CD4-positive, CD25-positive, alpha-beta regulatory T cell (primary cell): ENCODE data around the gene RALGAPB. TPM values are rescaled to one million over a fixed set of nuclear protein-coding genes. Genes with fewer than 3 reads are reported as not detected.

Experiments used
- ATAC-seq, 2 donors: fragments of 150-1000 bp; cut with Tn5 transposase; one replicate each; pipeline ENCODE4 v1.10.0; 2021; ENCODE audit warnings: low read depth in 2 of 2, moderate number of reproducible peaks in 2 of 2, moderate library complexity in 1 of 2
- DNase-seq, 3 donors: peaks; one replicate each; pipeline versions ENCODE4 v3.0.0 to v3.0.0-alpha.2; 2012 to 2022; ENCODE audit warnings: mixed read lengths in 1 of 3
- H3K27ac ChIP-seq: one replicate; pipeline ENCODE4 v1.7.0; 2013; ENCODE audit warnings: mild to moderate bottlenecking, low read length; ENCODE audit not compliant: insufficient read depth, poor library complexity, severe bottlenecking
- H3K27me3 ChIP-seq: one replicate; pipeline ENCODE4 v1.7.0; 2013; ENCODE audit warnings: low read length; ENCODE audit not compliant: control insufficient read depth, insufficient read depth
- H3K36me3 ChIP-seq: one replicate; pipeline ENCODE4 v1.7.0; 2013; ENCODE audit warnings: mild to moderate bottlenecking, low read length, moderate library complexity; ENCODE audit not compliant: control insufficient read depth, insufficient read depth
- H3K4me1 ChIP-seq: 2 replicates; pipeline ENCODE4 v1.7.0; 2013; ENCODE audit warnings: mild to moderate bottlenecking, low read length; ENCODE audit not compliant: insufficient read depth, control insufficient read depth, poor library complexity, severe bottlenecking
- H3K4me3 ChIP-seq: one replicate; pipeline ENCODE4 v1.7.0; 2013; ENCODE audit warnings: low read depth, mild to moderate bottlenecking, low read length, moderate library complexity
- H3K9me3 ChIP-seq, 2 experiments: 1 replicate in 1 of 2; 2 replicates in 1 of 2; pipeline ENCODE4 v1.7.0; 2013; ENCODE audit warnings: low read length in 2 of 2, mild to moderate bottlenecking in 1 of 2, moderate library complexity in 1 of 2; ENCODE audit not compliant: control insufficient read depth in 2 of 2
- H3K27ac Mint-ChIP-seq, 3 donors: one replicate each; pipeline ENCODE4 v1.8.0; 2020 to 2022; ENCODE audit warnings: mild to moderate bottlenecking in 3 of 3, mixed read lengths in 3 of 3, moderate library complexity in 2 of 3
- H3K27me3 Mint-ChIP-seq: one replicate; pipeline ENCODE4 v1.8.0; 2022; ENCODE audit warnings: mild to moderate bottlenecking, mixed read lengths
- H3K36me3 Mint-ChIP-seq: one replicate; pipeline ENCODE4 v1.8.0; 2020; ENCODE audit warnings: mixed read lengths
- H3K4me1 Mint-ChIP-seq, 4 donors: one replicate each; pipeline ENCODE4 v1.8.0; 2020 to 2022; ENCODE audit warnings: mixed read lengths in 4 of 4, mild to moderate bottlenecking in 1 of 4
- H3K4me3 Mint-ChIP-seq, 4 donors: one replicate each; pipeline ENCODE4 v1.8.0; 2020 to 2022; ENCODE audit warnings: mild to moderate bottlenecking in 4 of 4, mixed read lengths in 4 of 4, moderate library complexity in 3 of 4
- H3K9me3 Mint-ChIP-seq, 7 donors: one replicate each; pipeline ENCODE4 v1.8.0; 2020 to 2022; ENCODE audit warnings: mixed read lengths in 7 of 7, mild to moderate bottlenecking in 3 of 7, moderate library complexity in 2 of 7
- polyA plus RNA-seq, 4 donors: library from polyadenylated mRNA; unstranded; fragments of 300-500 nt; fragmentation: Illumina TruSeq; gene quantifications; one replicate each; pipeline ENCODE4 v1.2.3, GENCODE V29; 2021
- total RNA-seq: library from RNA; stranded (reverse); gene quantifications from one replicate; pipeline ENCODE4 v1.2.3, GENCODE V29; 2022

Gene RALGAPB
- total and polyA plus RNA-seq, 5 donors from 2014 or later: 10.7 to 59.1 (median 11.1) TPM

DNA sequence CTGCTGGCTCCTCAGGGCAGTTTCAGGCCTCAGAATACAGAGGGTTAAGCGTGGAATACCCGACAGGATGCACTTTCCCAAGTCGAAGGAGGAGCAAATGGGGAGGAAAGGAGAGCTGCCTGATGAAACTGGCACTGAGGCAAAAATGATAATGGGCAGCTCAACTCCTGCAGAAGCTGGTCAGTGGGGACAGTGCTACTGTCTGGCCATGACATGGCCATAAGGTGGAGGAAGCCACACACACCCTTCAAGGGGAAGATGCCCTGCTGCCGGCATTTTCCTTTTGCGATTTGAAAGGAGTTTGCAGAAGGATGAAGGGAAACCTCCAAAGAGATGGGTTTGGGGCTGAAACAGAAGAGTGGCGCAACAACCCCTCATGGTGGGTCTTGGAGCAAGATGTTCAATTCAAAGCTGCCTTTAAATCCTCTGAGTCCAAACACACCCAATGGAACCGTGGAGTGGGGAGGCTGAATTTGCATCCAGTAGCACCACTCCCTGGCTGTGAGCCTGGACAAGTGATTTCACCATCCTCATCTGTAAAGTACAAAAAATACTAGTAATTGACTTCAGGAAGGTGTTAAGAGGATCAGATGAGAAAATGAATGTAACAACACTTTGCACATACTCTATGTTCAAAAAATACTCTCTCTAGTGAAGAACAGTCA lies 111.6 kb downstream of the RALGAPB start:
- no peak overlapping the region for H3K27ac Mint-ChIP-seq
- H3K36me3 Mint-ChIP-seq: no peaks in the 10 kb centered on the region
- H3K27me3 Mint-ChIP-seq: no peaks in the 10 kb centered on the region
- H3K4me1 ChIP-seq: no peaks in the 10 kb centered on the region
- H3K27me3 ChIP-seq: no peaks in the 10 kb centered on the region
- no peak overlapping the region for H3K4me3 Mint-ChIP-seq
- DNase-seq: no peak
- H3K4me3 ChIP-seq: no peak overlapping the region
- H3K9me3 Mint-ChIP-seq: peaks cover 0 to 1% (median 0%) of the 10 kb centered on the region in 7 donors
- no peak overlapping the region for H3K27ac ChIP-seq
- peaks cover 0 to 1% (median 0%) of the 10 kb centered on the region in 4 donors for H3K4me1 Mint-ChIP-seq
- no peaks in the 10 kb centered on the region for H3K36me3 ChIP-seq
- no peak for ATAC-seq
- no peaks in the 10 kb centered on the region for H3K9me3 ChIP-seq

GRCh38 chr20:38585404-38586180 lies 112.9 kb downstream of the RALGAPB start:
- peaks cover 0 to 1% (median 0%) of the 10 kb centered on the region in 7 donors for H3K9me3 Mint-ChIP-seq
- H3K27ac Mint-ChIP-seq: no peak overlapping the region
- no peaks in the 10 kb centered on the region for H3K9me3 ChIP-seq
- DNase-seq (no peak), ATAC-seq (no peak)
- no peak overlapping the region for H3K4me3 Mint-ChIP-seq
- peaks cover 0 to 1% (median 0%) of the 10 kb centered on the region in 4 donors for H3K4me1 Mint-ChIP-seq
- no peak overlapping the region for H3K27ac ChIP-seq
- H3K27me3 ChIP-seq: no peaks in the 10 kb centered on the region
- H3K4me1 ChIP-seq: no peaks in the 10 kb centered on the region
- H3K4me3 ChIP-seq: no peak overlapping the region
- H3K36me3 ChIP-seq: no peaks in the 10 kb centered on the region
- H3K27me3 Mint-ChIP-seq: no peaks in the 10 kb centered on the region
- no peaks in the 10 kb centered on the region for H3K36me3 Mint-ChIP-seq

GRCh38 chr20:38586181-38586525 lies 113.5 kb downstream of the RALGAPB start:
- Mint-ChIP-seq H3K36me3 (no peaks in the 10 kb centered on the region), H3K4me3 (no peak overlapping the region), H3K27ac (no peak overlapping the region), H3K9me3 (peaks cover 0 to 1% (median 0%) of the 10 kb centered on the region in 7 donors), H3K27me3 (no peaks in the 10 kb centered on the region), H3K4me1 (peaks cover 0 to 1% (median 0%) of the 10 kb centered on the region in 4 donors)
- DNase-seq (no peak), ATAC-seq (no peak)
- Histone ChIP-seq H3K27me3 (no peaks in the 10 kb centered on the region), H3K27ac (no peak overlapping the region), H3K9me3 (no peaks in the 10 kb centered on the region), H3K36me3 (no peaks in the 10 kb centered on the region), H3K4me1 (no peaks in the 10 kb centered on the region), H3K4me3 (no peak overlapping the region)

DNA sequence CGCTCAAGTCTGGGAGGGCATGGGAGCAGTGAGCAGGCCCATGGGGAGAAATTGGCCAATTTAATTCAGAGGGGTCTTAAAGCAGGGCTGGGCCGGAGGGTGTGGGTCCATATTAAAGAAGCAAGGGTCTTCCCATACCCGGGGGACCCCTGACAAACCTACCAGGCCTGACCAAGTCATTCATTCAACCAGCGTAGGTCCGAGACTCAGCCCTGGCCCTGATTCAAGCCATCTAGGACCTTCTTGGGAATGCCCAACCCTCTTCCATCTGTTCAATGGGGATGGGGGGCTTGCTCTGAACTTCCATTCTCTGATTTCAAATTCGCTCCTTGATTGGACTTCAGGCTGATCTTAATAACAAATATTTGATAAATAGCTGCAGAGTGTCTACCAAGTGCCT lies 115.7 kb downstream of the RALGAPB start:
- Mint-ChIP-seq H3K27ac (no peak overlapping the region), H3K27me3 (no peaks in the 10 kb centered on the region), H3K36me3 (no peaks in the 10 kb centered on the region), H3K9me3 (peaks cover 0 to 1% (median 0%) of the 10 kb centered on the region in 7 donors), H3K4me1 (peaks cover 0 to 1% (median 0%) of the 10 kb centered on the region in 4 donors), H3K4me3 (no peak overlapping the region)
- Histone ChIP-seq H3K36me3 (no peaks in the 10 kb centered on the region), H3K9me3 (no peaks in the 10 kb centered on the region), H3K27me3 (no peaks in the 10 kb centered on the region), H3K4me1 (no peaks in the 10 kb centered on the region), H3K4me3 (no peak overlapping the region), H3K27ac (no peak overlapping the region)
- no peak for DNase-seq
- no peak for ATAC-seq

DNA sequence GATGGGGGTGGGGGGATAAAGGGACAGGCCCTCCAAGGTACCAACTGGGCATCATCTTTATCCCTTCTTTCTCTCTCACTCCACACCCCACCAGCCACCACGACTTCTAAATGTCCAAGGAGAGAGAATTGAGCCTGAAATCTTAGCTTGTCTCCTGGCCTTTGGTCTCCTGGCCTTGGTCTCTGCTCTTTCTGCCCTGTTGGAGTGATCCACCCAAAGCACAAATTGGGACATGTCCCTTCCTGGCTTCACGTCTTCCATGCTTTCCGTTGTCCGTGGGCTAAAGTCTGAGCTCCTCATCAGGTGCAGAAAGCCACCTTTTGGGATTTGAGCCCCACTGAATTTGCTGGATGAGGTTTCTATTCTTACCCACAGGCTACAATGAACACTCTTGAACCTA lies 116.7 kb downstream of the RALGAPB start:
- H3K27ac Mint-ChIP-seq: no peak overlapping the region

GRCh38 chr20:38589967-38590675 lies 117.5 kb downstream of the RALGAPB start:
- Mint-ChIP-seq H3K36me3 (no peaks in the 10 kb centered on the region), H3K4me3 (no peak overlapping the region), H3K4me1 (peaks cover 0 to 1% (median 0%) of the 10 kb centered on the region in 4 donors), H3K27me3 (no peaks in the 10 kb centered on the region), H3K27ac (no peak overlapping the region), H3K9me3 (peaks cover 0 to 1% (median 0%) of the 10 kb centered on the region in 7 donors)
- Histone ChIP-seq H3K27me3 (no peaks in the 10 kb centered on the region), H3K9me3 (no peaks in the 10 kb centered on the region), H3K4me3 (no peak overlapping the region), H3K4me1 (no peaks in the 10 kb centered on the region), H3K36me3 (no peaks in the 10 kb centered on the region), H3K27ac (no peak overlapping the region)
- no peak for ATAC-seq
- DNase-seq: no peak

More for the DNA sequence above, 116.7 kb downstream of the RALGAPB start:
- no peak overlapping the region for H3K4me3 Mint-ChIP-seq
- Histone ChIP-seq H3K27ac (no peak overlapping the region), H3K36me3 (no peaks in the 10 kb centered on the region), H3K4me1 (no peaks in the 10 kb centered on the region), H3K27me3 (no peaks in the 10 kb centered on the region), H3K9me3 (no peaks in the 10 kb centered on the region), H3K4me3 (no peak overlapping the region)
- no peaks in the 10 kb centered on the region for H3K36me3 Mint-ChIP-seq
- H3K4me1 Mint-ChIP-seq: peaks cover 0 to 1% (median 0%) of the 10 kb centered on the region in 4 donors
- ATAC-seq (no peak), DNase-seq (no peak)
- H3K27me3 Mint-ChIP-seq: no peaks in the 10 kb centered on the region
- peaks cover 0 to 1% (median 0%) of the 10 kb centered on the region in 7 donors for H3K9me3 Mint-ChIP-seq

DNA sequence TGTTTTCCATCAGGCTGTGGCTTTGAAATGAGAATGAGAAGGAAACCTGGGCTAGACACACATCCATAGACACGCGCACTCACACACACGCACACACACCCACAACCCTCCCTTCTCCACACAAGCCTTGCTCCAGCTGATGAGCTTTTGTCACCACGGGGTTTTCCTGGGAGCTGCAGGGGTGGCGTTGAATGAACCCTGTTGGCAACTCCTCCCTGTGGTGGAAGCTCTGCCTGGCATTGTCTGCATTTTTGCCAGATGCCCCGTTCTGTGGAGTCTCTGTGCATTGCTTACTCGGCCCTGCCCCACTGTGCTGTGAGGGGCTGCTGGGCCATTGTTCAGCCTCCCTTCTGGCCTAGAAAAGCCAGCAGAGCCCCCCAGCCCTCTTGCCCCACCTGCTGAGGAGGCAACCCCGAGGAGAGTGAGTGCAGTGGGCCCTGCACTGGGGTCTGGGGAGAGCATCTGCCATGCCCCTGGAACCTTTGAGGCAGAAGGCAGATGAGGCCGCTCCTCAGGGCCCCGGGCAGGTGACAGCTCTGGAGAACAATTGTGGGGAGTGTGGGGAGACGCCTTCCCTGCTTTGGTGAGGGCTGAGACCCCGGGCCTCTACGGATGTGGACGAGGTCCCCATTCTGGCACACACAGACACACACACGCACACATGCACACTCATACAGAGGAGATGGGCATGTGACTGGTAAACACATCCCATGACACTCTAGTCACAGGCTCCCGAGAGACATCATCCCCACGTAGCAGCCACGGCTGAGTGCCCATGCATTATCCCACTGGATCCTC lies 118.2 kb downstream of the RALGAPB start:
- Mint-ChIP-seq H3K27ac (no peak overlapping the region), H3K36me3 (no peaks in the 10 kb centered on the region), H3K4me3 (no peak overlapping the region), H3K9me3 (no peaks in the 10 kb centered on the region), H3K27me3 (no peaks in the 10 kb centered on the region), H3K4me1 (peaks cover 0 to 1% (median 0%) of the 10 kb centered on the region in 4 donors)
- no peak overlapping the region for H3K27ac ChIP-seq
- no peaks in the 10 kb centered on the region for H3K36me3 ChIP-seq
- no peaks in the 10 kb centered on the region for H3K9me3 ChIP-seq
- H3K4me1 ChIP-seq: no peaks in the 10 kb centered on the region
- no peak for DNase-seq
- no peak for ATAC-seq
- H3K27me3 ChIP-seq: no peaks in the 10 kb centered on the region
- H3K4me3 ChIP-seq: no peak overlapping the region
